HG03442 (cell line): ENCODE results near the gene DNAH8.

Experiments used
- ATAC-seq: cut with Tn5 transposase; IDR thresholded peaks from one replicate; pipeline ENCODE4 v1.9.1; 2021; ENCODE audit warnings: mild to moderate bottlenecking, moderate library complexity; ENCODE audit not compliant: unreplicated experiment

The DNAH8 gene, protein sequence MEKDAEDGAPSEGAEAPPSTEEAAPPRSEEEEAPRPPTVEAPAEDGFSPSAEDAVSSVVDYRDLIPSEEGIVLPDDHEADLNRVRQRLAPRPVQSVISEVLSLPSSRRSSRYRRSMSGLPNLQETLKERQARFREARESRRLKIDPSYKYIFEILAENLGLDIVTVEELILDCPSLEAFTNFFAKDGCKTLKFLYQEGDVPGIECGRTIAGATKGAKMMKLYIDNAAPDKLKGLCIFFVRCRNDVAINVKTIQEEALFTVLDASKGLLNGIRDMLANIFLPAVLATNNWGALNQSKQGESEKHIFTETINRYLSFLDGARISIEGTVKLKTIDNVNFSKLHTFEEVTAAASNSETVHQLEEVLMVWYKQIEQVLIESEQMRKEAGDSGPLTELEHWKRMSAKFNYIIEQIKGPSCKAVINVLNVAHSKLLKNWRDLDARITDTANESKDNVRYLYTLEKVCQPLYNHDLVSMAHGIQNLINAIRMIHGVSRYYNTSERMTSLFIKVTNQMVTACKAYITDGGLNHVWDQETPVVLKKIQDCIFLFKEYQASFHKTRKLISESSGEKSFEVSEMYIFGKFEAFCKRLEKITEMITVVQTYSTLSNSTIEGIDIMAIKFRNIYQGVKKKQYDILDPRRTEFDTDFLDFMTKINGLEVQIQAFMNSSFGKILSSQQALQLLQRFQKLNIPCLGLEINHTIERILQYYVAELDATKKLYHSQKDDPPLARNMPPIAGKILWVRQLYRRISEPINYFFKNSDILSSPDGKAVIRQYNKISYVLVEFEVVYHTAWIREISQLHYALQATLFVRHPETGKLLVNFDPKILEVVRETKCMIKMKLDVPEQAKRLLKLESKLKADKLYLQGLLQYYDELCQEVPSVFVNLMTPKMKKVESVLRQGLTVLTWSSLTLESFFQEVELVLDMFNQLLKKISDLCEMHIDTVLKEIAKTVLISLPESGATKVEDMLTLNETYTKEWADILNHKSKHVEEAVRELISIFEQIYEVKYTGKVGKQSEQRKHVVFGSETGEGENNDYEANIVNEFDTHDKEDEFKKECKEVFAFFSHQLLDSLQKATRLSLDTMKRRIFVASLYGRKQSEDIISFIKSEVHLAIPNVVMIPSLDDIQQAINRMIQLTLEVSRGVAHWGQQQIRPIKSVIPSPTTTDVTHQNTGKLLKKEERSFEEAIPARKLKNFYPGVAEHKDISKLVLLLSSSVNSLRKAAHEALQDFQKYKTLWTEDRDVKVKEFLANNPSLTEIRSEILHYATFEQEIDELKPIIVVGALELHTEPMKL (N-terminal part only)

DNA sequence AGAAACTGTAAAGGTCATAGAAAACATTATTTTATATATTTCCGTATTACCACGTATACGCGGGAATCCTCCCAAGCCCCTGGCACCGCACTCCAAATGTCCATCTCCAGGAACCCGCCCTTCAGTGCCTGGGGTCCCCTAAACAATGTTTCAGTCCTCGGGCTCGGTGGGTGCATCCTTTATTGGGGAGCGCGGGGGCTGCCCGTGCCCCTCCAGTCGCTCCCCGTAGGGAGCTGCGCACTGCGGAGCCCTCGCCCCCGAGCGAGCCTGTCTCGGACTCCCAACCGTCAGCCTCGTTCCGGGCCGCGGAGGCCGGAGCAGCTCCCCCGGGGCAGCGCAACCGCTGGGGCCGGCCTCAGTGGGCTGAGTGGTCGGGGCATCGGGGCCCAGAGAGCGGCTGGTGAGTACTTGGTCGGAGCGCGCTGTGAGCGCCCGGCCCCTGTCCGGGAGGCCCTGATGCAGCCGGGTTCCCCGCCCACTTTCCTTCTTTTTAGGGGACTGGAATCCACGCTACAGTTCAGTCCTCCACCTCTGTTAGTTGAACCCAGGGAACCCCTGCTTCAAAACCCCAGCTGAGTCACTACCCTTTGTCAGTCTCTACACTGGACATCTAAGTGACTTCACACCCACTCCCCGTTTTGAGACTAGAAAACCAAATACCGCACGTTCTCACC, at the start of gene DNAH8:
Gene DNAH8, plus strand, starts transcription at position 296 of the 674 bp plus-strand sequence. CDS start 7,499 bp downstream, outside the sequence.
- no peak for ATAC-seq

DNA sequence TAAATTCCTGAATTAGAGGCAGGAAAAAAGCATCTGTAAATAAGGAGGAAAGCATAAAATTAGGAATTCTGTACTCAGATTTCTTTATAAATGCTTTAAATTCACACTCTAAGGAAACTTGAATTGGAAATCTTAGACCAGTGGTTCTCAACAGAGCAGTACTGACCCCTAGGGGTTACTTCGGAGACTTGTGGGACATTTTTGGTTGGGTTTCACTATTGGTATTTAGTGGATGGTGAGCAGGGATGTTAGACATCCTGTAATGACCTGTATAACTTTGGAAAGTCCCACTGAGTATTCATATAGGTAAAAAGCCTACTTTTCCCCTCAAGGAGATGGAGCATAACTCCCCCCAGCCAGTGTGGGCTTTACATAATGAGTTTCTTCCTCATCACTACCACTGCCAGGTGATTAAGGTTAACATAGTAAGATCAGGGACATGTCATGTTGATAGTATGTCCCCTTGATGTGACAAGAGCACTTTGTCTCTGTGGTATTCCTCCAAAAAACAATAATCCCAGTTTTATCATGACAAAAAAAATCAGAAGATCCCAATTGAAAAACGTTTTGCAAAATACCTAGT, 43.1 kb upstream of the DNAH8 start:
- no peak for ATAC-seq

GRCh38 chr6:38673397-38674165, 41.5 kb upstream of the DNAH8 start:
- no peak for ATAC-seq

- ATAC-seq: no peak
Observed at GRCh38 chr6:38676236-38676973, 38.7 kb upstream of the DNAH8 start.

- no peak for ATAC-seq
Observed at GRCh38 chr6:38676974-38677544, 38.1 kb upstream of the DNAH8 start.

DNA sequence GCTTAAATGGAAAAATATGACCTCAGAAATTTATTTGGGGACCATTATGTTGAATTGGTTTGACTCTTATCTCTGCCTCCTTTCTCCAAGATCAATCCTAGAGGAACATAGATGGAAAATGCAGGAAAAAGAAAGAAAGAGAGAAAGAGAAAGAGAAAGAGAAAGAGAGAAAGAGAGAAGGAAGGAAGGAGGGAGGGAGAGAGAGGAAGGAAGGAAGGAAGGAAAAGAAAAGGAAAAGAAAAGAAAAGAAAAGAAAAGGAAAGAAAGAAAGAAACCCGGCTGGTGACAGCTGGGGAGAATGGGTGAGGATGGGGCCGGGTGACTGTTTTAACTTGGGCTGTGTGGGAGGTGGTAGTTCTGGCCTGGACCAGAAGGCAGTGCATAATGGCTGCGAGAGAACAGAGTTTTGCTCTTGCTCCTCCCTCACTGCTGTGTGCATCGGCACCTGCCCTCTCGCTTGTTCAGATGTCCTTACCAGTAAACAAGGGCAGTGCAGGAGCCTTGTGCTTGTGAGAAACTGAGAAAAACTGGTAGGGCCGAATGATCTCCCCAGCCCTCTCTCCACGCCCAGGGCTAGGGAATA, 36.8 kb upstream of the DNAH8 start:
- ATAC-seq: no peak

DNA sequence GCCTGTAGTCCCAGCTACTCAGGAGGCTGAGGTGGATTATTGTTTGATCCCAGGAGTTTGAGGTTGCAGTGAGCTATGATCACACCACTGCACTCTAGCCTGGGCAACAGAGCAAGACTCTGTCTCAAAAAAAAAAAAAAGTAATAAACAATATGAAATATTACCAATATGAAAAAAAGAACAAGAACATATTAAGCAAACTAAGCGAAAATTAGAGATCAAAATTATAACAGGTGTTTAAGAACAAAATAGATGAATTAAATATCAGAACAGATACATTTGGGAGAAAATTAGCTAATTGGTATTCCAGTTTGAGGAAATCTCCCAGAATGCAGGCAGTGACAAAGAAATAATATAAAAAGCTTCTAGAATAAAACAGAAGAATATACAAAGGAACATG, 35.4 kb upstream of the DNAH8 start:
- ATAC-seq: no peak

- ATAC-seq: no peak
Observed at GRCh38 chr6:38681850-38682249, 33.3 kb upstream of the DNAH8 start.

GRCh38 chr6:38684237-38684636, 30.9 kb upstream of the DNAH8 start:
- ATAC-seq: no peak

GRCh38 chr6:38684904-38685303, 30.2 kb upstream of the DNAH8 start:
- ATAC-seq: no peak

GRCh38 chr6:38686270-38687042, 28.7 kb upstream of the DNAH8 start:
- no peak for ATAC-seq

DNA sequence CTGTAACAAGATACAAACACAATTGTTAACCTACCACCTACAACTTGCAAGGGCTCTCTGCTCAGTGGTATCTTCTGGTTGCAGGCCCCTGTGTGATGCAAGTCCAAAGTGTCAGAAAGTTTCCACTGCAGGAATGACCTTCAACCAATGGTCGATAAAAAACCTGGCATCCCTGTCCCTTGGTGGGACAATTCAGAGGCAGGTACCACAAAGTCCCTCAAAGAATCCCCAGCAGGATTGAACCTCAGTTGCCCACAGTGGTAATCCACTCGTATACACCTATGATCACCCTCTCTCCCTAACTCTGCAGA, 28.1 kb upstream of the DNAH8 start:
- no peak for ATAC-seq

GRCh38 chr6:38687549-38687948, 27.6 kb upstream of the DNAH8 start:
- ATAC-seq: no peak

DNA sequence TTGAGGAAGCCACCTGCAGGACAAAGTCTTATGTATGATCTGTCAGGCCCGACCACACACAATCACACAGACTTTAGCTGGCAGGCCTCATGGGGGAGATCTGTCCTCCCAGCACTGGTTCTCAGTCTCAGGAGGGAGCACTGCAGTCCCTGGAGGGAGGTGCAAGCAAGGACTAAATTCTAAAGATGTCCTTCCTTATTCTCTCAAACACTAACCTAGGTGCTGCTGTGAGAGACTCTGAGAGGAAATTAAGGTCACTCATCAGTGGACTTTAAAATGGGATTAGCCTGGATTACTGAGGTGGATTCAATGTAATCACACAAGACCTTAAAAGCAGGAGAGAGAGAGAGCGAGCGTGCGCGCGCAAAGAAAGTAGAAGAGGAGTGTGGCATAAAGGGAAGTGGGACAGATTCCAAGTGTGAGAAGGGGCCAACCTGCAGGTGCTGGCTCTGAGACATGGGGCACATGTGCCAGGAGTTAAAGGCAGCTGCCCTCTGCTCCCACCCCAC, 26.5 kb upstream of the DNAH8 start:
- ATAC-seq: no peak

- ATAC-seq: no peak
Observed at GRCh38 chr6:38695227-38695900, 19.7 kb upstream of the DNAH8 start.

- ATAC-seq: no peak
Observed at GRCh38 chr6:38695933-38696332, 19.2 kb upstream of the DNAH8 start.

DNA sequence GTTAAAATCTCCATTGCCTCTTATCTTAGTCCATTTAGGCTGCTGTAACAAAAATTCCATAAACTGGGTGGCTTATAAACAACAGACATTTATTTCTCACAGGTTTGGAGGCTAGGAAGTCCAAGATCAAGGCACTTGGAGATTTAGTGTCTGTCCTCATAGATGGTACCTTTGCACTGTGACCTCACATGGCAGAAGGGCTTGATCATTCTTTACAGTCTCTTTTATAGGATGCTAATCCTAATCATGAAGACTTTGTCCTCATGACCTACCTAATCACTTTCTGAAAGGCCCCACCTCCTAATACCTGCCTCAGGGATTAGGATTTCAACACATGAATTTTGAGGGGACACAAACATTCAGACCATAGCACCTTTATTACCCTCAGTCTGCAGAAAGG, 18.8 kb upstream of the DNAH8 start:
- ATAC-seq: no peak
